Ramos (cell line): ENCODE data around the gene LTA4H.

Experiments
- in situ Hi-C: fragments of 300-500 bp; cut with MboI; formaldehyde crosslinking; loops from one replicate; pipeline ENCODE4 v1.14.3; 2022; ENCODE audit warnings: low sequenced_read_pairs; ENCODE audit not compliant: unreplicated experiment

Gene LTA4H

DNA sequence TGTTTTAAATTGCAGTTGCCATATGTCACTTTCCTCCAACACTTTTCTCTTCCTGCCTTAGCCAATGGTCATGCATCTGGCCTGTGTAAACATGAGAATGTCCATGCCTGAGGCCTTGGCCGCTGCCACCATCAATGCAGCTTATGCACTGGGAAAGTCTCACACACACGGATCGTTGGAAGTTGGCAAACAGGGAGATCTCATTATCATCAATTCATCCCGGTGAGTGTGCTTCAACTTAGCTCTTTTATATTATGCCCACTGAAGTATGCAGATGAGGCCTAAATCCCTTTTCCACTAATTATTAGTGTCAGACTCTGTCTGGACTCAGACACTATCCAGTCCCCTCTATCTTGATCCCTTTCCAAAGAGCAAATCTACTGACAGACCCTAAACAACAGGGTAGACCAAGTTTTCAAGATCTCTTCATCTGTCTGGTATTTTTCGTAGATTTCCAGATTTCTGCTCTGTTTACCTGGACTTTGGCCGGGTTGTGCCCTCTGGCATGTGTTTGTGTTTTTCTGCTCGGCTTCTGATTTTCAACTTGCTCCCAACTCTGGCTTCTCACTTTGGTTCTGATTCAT lies 69.0 kb downstream of the LTA4H start:
- in situ Hi-C loops: no loop called here

DNA sequence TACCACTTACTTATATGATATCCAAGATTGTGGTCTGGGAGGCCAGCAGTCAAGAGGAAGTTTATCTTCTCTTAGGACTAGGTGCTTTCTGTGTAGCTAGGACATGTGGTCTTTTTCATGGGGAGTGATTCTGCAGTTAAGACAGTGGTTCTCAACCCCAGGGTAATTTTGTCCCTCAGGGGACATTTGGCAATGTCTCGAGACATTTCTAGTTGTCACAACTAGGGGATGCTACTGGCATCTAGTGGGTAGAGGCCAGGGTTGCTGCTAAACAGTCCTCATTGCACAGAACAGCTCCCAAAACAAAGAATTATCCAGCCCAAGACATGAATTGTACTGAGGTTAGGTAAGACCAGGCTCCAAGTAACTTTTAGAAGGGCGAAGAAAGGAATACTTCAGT lies 72.3 kb downstream of the LTA4H start:
- in situ Hi-C loops: no loop called here

DNA sequence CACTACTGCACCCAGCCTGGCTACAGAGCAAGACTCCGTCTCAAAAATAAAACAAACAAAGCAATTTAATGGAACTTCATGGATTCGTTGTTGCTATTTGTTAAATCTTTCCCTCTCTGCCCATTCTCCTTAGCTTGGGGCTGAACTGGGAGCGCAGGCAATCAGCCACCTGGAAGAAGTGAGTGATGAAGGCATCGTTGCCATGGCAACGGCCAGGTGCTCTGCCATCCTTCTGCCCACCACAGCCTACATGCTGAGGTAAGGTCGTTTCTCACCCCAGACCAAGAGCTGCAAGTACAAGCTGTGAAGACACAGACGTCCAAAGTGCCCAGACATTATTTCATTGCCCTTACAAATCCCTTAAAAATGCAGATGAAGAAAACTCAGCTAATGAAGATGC lies 73.2 kb downstream of the LTA4H start:
- in situ Hi-C loops: no loop called here

DNA sequence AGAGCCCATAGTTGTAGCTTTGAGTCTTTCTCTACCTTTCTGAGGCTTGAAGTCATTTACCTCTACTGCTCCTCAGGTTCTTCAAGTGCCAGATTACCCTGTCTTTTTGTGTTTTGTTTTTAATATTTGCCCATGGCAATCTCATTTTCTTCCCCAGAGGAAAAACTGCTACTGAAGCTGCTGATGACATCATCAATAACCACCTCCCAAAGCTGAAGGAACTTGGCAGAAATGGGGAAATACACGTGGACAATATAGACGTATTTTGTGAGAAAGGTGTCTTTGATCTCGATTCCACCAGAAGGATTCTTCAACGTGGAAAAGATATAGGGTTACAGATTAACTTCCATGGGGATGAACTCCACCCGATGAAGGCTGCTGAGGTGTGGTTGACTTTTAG lies 75.1 kb downstream of the LTA4H start:
- in situ Hi-C loops: no loop called here

GRCh38 chr12:95959107-95959506 lies 76.3 kb downstream of the LTA4H start:
- in situ Hi-C loops: no loop called here

DNA sequence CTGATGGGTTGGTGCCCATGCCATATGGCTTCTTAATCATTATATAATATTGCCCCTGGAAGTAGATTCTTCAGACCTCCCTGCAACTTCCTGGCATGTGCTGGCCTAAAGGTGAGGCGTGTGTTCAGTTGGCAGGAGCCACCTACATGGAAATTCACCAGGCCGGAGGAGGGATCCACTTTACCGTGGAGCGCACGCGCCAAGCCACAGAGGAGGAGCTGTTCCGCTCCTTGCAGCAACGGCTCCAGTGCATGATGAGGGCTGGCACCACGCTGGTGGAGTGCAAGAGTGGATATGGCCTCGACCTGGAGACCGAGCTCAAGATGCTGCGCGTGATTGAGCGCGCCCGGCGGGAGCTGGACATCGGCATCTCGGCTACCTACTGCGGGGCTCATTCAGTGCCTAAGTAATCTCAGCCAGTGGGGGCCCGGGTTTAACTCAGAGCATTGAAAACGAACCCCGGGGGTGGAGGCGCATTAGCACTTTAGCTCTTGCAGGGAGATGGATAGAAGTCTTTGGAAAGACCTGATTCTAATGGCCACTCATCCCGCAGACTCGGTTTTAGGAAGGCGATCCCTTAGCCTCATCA lies 78.7 kb downstream of the LTA4H start:
- in situ Hi-C loops: no loop called here

- in situ Hi-C loops: no loop called here
These were observed 79.7 kb downstream of the LTA4H start for GRCh38 chr12:95955549-95956159.

- in situ Hi-C loops: no loop called here
These were observed 82.4 kb downstream of the LTA4H start for GRCh38 chr12:95953000-95953399.

DNA sequence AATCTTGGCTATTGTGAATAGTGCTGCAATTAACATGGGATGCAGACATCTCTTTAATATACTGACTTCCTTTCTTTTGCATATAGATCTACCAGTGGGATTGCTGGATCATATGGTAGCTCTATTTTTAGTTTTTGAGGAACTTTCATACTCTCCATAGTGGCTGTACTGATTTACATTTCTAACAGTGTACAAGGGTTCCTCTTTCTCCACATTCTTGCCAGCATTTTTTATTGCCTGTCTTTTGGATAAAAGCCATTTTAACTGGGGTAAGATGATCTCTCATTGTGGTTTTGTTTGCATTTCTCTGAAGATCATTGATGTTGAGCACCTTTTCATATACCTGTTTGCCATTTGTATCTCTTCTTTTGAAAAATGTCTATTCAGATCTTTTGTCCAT lies 83.9 kb downstream of the LTA4H start:
- in situ Hi-C loops: no loop called here
